ENCODE results near the gene RFX6.

RFX6 gene

DNA sequence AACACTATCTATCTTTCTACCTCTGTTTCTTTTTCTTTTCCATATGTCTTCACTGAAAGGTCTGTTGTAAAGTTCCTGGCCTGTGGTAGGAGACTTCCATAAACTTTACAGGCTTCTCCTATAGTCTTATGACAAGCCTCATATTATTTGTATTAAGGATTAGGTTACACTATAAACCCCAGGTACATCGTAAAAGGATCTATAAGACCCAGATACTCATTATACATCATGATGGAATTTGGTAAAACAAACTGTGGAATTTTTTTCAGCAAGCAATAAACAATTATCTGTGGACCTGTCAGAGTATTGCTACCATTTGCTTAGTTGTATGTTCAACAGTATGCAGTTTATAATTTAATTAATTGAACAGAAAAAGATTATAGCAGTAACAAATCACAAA lies 55.5 kb downstream of the RFX6 start:
- H3K4me1 ChIP-seq (ENCODE audit: control insufficient read depth in 5 of 5, insufficient read depth in 5 of 5, low read length in 5 of 5) = no peaks in the 10 kb centered on the region
- no peak overlapping the region for H3K9ac ChIP-seq (ENCODE audit: low read length in 5 of 5)
- H3K4me3 ChIP-seq (ENCODE audit: low read depth in 1 of 5, low read length in 5 of 5) = no peak overlapping the region
- no peak overlapping the region for H3K27ac ChIP-seq (ENCODE audit: low read depth, low read length)
- no peaks in the 10 kb centered on the region for H3K36me3 ChIP-seq (ENCODE audit: control insufficient read depth in 5 of 5, insufficient read depth in 5 of 5, low read length in 5 of 5)
- no peaks in the 10 kb centered on the region for H3K9me3 ChIP-seq (ENCODE audit: control insufficient read depth in 5 of 5, low read length in 5 of 5)
- peaks cover 0 to 3% (median 0%) of the 10 kb centered on the region in 5 donors for H3K27me3 ChIP-seq (ENCODE audit: control insufficient read depth in 5 of 5, insufficient read depth in 4 of 5, low read length in 5 of 5)

DNA sequence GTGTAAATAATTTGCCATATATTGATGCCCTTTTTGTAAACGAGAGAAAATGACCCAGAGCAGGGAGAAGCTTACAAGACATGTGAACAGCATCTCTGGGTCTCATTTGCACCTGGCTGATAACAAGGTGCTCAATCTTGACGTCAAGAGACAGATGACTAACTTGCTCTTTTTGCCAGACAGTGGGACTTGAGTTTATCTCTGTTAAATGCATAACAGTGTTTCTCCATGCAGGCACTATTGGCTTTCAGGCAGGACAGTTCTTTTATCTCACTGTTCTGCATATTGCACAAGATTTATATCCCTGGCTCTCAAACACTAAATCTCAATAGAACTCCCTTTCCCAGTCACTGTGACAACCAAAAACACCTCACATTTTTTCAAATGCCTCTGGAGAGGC lies 56.4 kb downstream of the RFX6 start:
- H3K4me1 ChIP-seq (ENCODE audit: control insufficient read depth in 5 of 5, insufficient read depth in 5 of 5, low read length in 5 of 5) = no peaks in the 10 kb centered on the region
- H3K27ac ChIP-seq (ENCODE audit: low read depth, low read length) = no peak overlapping the region
- no peak overlapping the region for H3K9ac ChIP-seq (ENCODE audit: low read length in 5 of 5)
- H3K36me3 ChIP-seq (ENCODE audit: control insufficient read depth in 5 of 5, insufficient read depth in 5 of 5, low read length in 5 of 5) = no peaks in the 10 kb centered on the region
- no peak overlapping the region for H3K4me3 ChIP-seq (ENCODE audit: low read depth in 1 of 5, low read length in 5 of 5)
- peaks cover 0 to 3% (median 0%) of the 10 kb centered on the region in 5 donors for H3K27me3 ChIP-seq (ENCODE audit: control insufficient read depth in 5 of 5, insufficient read depth in 4 of 5, low read length in 5 of 5)
- H3K9me3 ChIP-seq (ENCODE audit: control insufficient read depth in 5 of 5, low read length in 5 of 5) = no peaks in the 10 kb centered on the region

- Histone ChIP-seq H3K4me3 (ENCODE audit: low read depth in 1 of 5, low read length in 5 of 5) (no peak overlapping the region), H3K4me1 (ENCODE audit: control insufficient read depth in 5 of 5, insufficient read depth in 5 of 5, low read length in 5 of 5) (no peaks in the 10 kb centered on the region), H3K27ac (ENCODE audit: low read depth, low read length) (no peak overlapping the region), H3K9ac (ENCODE audit: low read length in 5 of 5) (no peak overlapping the region), H3K9me3 (ENCODE audit: control insufficient read depth in 5 of 5, low read length in 5 of 5) (no peaks in the 10 kb centered on the region), H3K36me3 (ENCODE audit: control insufficient read depth in 5 of 5, insufficient read depth in 5 of 5, low read length in 5 of 5) (no peaks in the 10 kb centered on the region), H3K27me3 (ENCODE audit: control insufficient read depth in 5 of 5, insufficient read depth in 4 of 5, low read length in 5 of 5) (no peaks in the 10 kb centered on the region)
These were observed 61.3 kb downstream of the RFX6 start for GRCh38 chr6:116938305-116938704.

- Histone ChIP-seq H3K27ac (ENCODE audit: low read depth, low read length) (no peak overlapping the region), H3K9ac (ENCODE audit: low read length in 5 of 5) (no peak overlapping the region), H3K4me1 (ENCODE audit: control insufficient read depth in 5 of 5, insufficient read depth in 5 of 5, low read length in 5 of 5) (no peaks in the 10 kb centered on the region), H3K27me3 (ENCODE audit: control insufficient read depth in 5 of 5, insufficient read depth in 4 of 5, low read length in 5 of 5) (no peaks in the 10 kb centered on the region), H3K9me3 (ENCODE audit: control insufficient read depth in 5 of 5, low read length in 5 of 5) (no peaks in the 10 kb centered on the region), H3K4me3 (ENCODE audit: low read depth in 1 of 5, low read length in 5 of 5) (no peak overlapping the region), H3K36me3 (ENCODE audit: control insufficient read depth in 5 of 5, insufficient read depth in 5 of 5, low read length in 5 of 5) (no peaks in the 10 kb centered on the region)
These were observed 64.7 kb downstream of the RFX6 start for GRCh38 chr6:116941727-116942126.

DNA sequence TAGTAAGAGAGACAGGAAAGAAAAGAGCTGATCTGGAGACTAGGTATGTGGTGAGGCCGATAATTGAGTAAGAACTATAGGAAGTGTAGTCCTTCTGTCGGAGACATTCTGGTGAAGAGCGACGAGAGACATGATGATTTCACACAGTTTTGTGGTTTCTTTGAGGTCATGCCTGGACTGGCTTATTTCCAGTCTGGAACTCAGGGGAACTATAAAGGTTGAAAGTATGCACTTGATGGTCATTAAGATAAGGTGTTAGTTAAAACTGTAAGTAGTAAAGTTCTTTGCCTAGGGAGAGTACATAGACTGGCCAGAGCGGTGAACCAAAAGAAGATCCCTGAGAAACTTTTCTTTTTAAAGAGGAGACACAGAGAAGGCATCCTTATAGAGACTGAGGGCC lies 68.8 kb downstream of the RFX6 start:
- Histone ChIP-seq H3K9ac (ENCODE audit: low read length in 5 of 5) (no peak overlapping the region), H3K27ac (ENCODE audit: low read depth, low read length) (no peak overlapping the region), H3K9me3 (ENCODE audit: control insufficient read depth in 5 of 5, low read length in 5 of 5) (no peaks in the 10 kb centered on the region)

DNA sequence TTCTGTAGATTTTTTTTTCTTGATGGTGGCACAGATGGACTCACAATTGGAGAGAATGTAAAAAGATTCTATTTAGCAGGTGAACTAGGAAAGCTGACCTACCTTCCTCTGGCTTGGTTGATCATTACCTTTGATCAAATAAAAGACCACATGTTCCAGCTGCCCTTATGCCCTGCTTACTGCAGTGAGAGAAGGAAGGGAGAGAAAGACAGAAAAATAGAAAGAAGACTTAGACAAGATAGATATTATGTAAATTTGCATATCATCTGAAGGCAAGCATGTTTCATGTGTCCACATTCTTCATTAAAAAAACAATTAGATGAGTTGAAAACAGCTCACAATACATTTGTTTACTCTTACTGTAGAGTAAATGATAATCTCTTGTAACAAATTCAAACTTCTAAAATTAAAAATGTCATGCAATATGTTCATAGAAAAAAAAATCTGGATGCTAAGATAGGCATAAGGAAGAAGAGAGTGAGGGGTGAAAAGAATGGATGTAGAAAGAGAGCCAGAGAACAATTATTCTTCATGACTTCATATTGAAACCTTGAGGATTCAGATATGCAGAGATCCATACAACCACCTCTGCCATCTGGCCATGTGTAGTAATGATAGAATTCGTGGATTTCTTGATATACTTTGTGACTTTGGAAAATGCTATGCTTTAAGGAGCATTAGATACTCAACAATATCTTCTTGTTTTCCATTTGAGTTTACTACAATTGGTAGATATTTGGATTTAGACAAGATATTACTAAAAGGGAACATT lies 71.7 kb downstream of the RFX6 start:
- Histone ChIP-seq H3K9ac (ENCODE audit: low read length in 5 of 5) (no peak overlapping the region), H3K9me3 (ENCODE audit: control insufficient read depth in 5 of 5, low read length in 5 of 5) (no peaks in the 10 kb centered on the region), H3K27ac (ENCODE audit: low read depth, low read length) (no peak overlapping the region), H3K4me1 (ENCODE audit: control insufficient read depth in 5 of 5, insufficient read depth in 5 of 5, low read length in 5 of 5) (no peaks in the 10 kb centered on the region), H3K4me3 (ENCODE audit: low read depth in 1 of 5, low read length in 5 of 5) (no peak overlapping the region), H3K36me3 (ENCODE audit: control insufficient read depth in 5 of 5, insufficient read depth in 5 of 5, low read length in 5 of 5) (no peaks in the 10 kb centered on the region), H3K27me3 (ENCODE audit: control insufficient read depth in 5 of 5, insufficient read depth in 4 of 5, low read length in 5 of 5) (no peaks in the 10 kb centered on the region)

More for the DNA sequence above, 68.8 kb downstream of the RFX6 start:
- Histone ChIP-seq H3K27me3 (ENCODE audit: control insufficient read depth in 5 of 5, insufficient read depth in 4 of 5, low read length in 5 of 5) (no peaks in the 10 kb centered on the region), H3K4me3 (ENCODE audit: low read depth in 1 of 5, low read length in 5 of 5) (no peak overlapping the region), H3K4me1 (ENCODE audit: control insufficient read depth in 5 of 5, insufficient read depth in 5 of 5, low read length in 5 of 5) (no peaks in the 10 kb centered on the region), H3K36me3 (ENCODE audit: control insufficient read depth in 5 of 5, insufficient read depth in 5 of 5, low read length in 5 of 5) (no peaks in the 10 kb centered on the region)

DNA sequence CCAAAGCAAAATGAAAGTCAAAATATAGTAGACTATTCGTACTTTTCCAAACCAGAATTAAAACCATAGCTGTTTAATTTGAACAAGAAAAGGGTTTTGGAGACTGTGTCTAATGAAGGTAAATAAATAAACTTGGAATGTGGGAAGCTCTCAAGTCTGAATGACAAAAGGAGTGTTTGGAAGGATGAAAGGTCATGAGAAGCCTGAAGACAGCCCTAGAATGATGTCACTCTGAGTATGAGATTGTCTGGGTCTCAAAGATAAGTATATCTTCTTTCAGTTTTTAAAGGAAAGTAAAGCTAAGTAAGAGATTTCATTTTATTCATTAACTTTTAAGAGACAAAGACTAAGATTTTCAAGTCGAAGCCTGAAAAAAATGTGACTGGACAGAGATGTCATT lies 72.9 kb downstream of the RFX6 start:
- no peaks in the 10 kb centered on the region for H3K9me3 ChIP-seq (ENCODE audit: control insufficient read depth in 5 of 5, low read length in 5 of 5)
- H3K4me1 ChIP-seq (ENCODE audit: control insufficient read depth in 5 of 5, insufficient read depth in 5 of 5, low read length in 5 of 5) = no peaks in the 10 kb centered on the region
- H3K9ac ChIP-seq (ENCODE audit: low read length in 5 of 5) = no peak overlapping the region
- H3K27ac ChIP-seq (ENCODE audit: low read depth, low read length) = no peak overlapping the region
- no peaks in the 10 kb centered on the region for H3K36me3 ChIP-seq (ENCODE audit: control insufficient read depth in 5 of 5, insufficient read depth in 5 of 5, low read length in 5 of 5)
- no peak overlapping the region for H3K4me3 ChIP-seq (ENCODE audit: low read depth in 1 of 5, low read length in 5 of 5)
- no peaks in the 10 kb centered on the region for H3K27me3 ChIP-seq (ENCODE audit: control insufficient read depth in 5 of 5, insufficient read depth in 4 of 5, low read length in 5 of 5)

GRCh38 chr6:116954335-116954734 lies 77.3 kb downstream of the RFX6 start:
- no peak overlapping the region for H3K27ac ChIP-seq (ENCODE audit: low read depth, low read length)
- H3K4me3 ChIP-seq (ENCODE audit: low read depth in 1 of 5, low read length in 5 of 5) = no peak overlapping the region

DNA sequence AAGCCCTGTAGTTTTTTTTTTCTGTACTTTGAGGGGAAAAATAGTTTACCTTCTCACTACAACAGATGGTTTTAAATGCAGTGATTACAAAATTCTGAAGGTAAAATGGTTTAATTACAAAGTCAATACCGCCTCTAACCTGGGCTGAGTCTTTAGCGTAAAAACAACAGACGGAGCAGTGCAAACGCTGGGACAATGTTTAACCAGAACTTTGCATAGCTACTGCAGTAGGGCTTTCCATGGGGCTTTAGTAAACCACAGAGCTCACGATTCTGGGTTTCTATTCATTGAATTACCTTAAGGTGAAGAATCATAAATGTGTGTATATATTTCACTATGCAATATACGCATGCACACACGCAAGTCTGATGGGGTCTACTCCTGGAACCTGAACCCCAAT lies 77.9 kb downstream of the RFX6 start:
- Histone ChIP-seq H3K4me3 (ENCODE audit: low read depth in 1 of 5, low read length in 5 of 5) (no peak overlapping the region), H3K9ac (ENCODE audit: low read length in 5 of 5) (no peak overlapping the region), H3K27me3 (ENCODE audit: control insufficient read depth in 5 of 5, insufficient read depth in 4 of 5, low read length in 5 of 5) (no peaks in the 10 kb centered on the region), H3K27ac (ENCODE audit: low read depth, low read length) (no peak overlapping the region), H3K9me3 (ENCODE audit: control insufficient read depth in 5 of 5, low read length in 5 of 5) (no peaks in the 10 kb centered on the region), H3K4me1 (ENCODE audit: control insufficient read depth in 5 of 5, insufficient read depth in 5 of 5, low read length in 5 of 5) (no peaks in the 10 kb centered on the region), H3K36me3 (ENCODE audit: control insufficient read depth in 5 of 5, insufficient read depth in 5 of 5, low read length in 5 of 5) (no peaks in the 10 kb centered on the region)

More at GRCh38 chr6:116954335-116954734, 77.3 kb downstream of the RFX6 start:
- no peaks in the 10 kb centered on the region for H3K36me3 ChIP-seq (ENCODE audit: control insufficient read depth in 5 of 5, insufficient read depth in 5 of 5, low read length in 5 of 5)
- no peaks in the 10 kb centered on the region for H3K9me3 ChIP-seq (ENCODE audit: control insufficient read depth in 5 of 5, low read length in 5 of 5)
- H3K4me1 ChIP-seq (ENCODE audit: control insufficient read depth in 5 of 5, insufficient read depth in 5 of 5, low read length in 5 of 5) = no peaks in the 10 kb centered on the region
- H3K27me3 ChIP-seq (ENCODE audit: control insufficient read depth in 5 of 5, insufficient read depth in 4 of 5, low read length in 5 of 5) = no peaks in the 10 kb centered on the region
- H3K9ac ChIP-seq (ENCODE audit: low read length in 5 of 5) = no peak overlapping the region

GRCh38 chr6:116955773-116956172 lies 78.7 kb downstream of the RFX6 start:
- no peaks in the 10 kb centered on the region for H3K27me3 ChIP-seq (ENCODE audit: control insufficient read depth in 5 of 5, insufficient read depth in 4 of 5, low read length in 5 of 5)

More at GRCh38 chr6:116955773-116956172, 78.7 kb downstream of the RFX6 start:
- no peaks in the 10 kb centered on the region for H3K4me1 ChIP-seq (ENCODE audit: control insufficient read depth in 5 of 5, insufficient read depth in 5 of 5, low read length in 5 of 5)
- no peak overlapping the region for H3K27ac ChIP-seq (ENCODE audit: low read depth, low read length)
- no peaks in the 10 kb centered on the region for H3K36me3 ChIP-seq (ENCODE audit: control insufficient read depth in 5 of 5, insufficient read depth in 5 of 5, low read length in 5 of 5)
- no peak overlapping the region for H3K4me3 ChIP-seq (ENCODE audit: low read depth in 1 of 5, low read length in 5 of 5)
- H3K9ac ChIP-seq (ENCODE audit: low read length in 5 of 5) = no peak overlapping the region
- H3K9me3 ChIP-seq (ENCODE audit: control insufficient read depth in 5 of 5, low read length in 5 of 5) = no peaks in the 10 kb centered on the region

Data from subcutaneous abdominal adipose tissue (tissue), 5 donors.